Vagina (tissue), 2 donors: ENCODE data around the gene LAMB3.

Source experiments
- CTCF ChIP-seq, 3 experiments: fragments of 450-650 bp in 2 of 3; fragments of 200-600 bp in 1 of 3; sonication (generic) in 1 of 3; IDR thresholded peaks; one replicate each; pipeline ENCODE4 v1.5.1; 2017 to 2019; ENCODE audit warnings: antibody characterized with exemption in 3 of 3, mild to moderate bottlenecking in 2 of 3, moderate library complexity in 2 of 3
- POLR2A ChIP-seq, 2 donors: fragments of 450-650 bp; IDR thresholded peaks; one replicate each; pipeline ENCODE4 v1.6.1; 2017; ENCODE audit warnings: antibody characterized with exemption in 2 of 2, mild to moderate bottlenecking in 2 of 2, moderate library complexity in 2 of 2

GRCh38 chr1:209609041-209609790 lies 43.0 kb downstream of the LAMB3 start:
- no peak for TF ChIP-seq CTCF (IDR thresholded peaks at IDR 0.05)
- TF ChIP-seq POLR2A (IDR thresholded peaks at IDR 0.05), result no peak
